ENCODE data around the gene TMEM59.
"Not testable (repeated sequence)": the region's sequence is repeated elsewhere in the genome, so short reads cannot be mapped to it uniquely, and the experiment has no call there.

Gene TMEM59

DNA sequence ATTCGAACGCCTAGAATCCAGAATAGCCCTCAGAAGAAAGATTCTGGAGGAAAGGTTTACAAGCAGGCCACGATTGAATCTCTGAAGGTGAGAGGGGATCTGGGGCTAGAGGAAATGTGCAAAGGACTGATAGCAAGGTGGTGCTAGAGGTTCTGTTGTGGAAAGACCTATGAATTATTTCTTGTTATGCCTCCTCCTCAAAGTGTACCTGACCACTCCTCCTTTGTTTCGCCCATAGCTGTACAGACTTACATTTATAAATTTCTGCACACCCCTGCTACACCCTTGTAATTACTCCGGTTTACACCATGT, 1.4 kb upstream of the TMEM59 start:
- in situ Hi-C loops (cut with HindIII; ENCODE audit: low sequenced_read_pairs), result no loop called here

DNA sequence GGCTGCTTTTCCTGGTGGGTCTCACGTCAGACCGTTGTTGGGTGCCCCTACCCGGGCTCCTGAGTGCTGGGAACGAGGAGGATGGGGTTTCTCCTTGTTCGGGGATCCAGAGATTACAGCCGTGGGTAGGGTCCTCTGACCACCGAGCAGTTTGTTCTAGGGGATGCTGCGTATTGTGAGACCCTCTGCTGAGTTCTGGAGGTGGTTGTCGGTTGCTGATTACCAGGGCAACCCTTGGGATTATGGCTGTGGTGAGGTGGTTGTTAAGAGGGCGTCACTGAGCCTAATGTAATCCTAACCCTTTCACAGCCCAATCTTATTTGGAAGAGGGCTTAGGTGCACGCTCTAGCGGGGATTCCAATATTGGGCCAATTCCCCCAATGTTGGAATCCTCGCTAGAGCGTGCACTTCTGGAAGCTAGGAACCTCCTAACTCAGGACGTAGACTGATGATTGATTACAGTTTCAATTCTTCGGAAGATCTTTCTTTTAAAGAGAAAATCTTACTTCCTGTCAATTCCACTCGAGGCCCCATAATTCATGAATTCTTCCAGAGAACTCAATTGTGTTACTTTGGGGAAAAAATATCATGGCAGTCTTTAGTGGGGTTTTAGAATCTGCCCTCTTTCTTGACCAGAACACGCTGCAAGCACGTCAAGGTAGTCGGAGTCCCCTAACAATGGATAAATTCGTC, 887 bp upstream of the TMEM59 start:
- in situ Hi-C loops (cut with HindIII; ENCODE audit: low sequenced_read_pairs), result no loop called here

DNA sequence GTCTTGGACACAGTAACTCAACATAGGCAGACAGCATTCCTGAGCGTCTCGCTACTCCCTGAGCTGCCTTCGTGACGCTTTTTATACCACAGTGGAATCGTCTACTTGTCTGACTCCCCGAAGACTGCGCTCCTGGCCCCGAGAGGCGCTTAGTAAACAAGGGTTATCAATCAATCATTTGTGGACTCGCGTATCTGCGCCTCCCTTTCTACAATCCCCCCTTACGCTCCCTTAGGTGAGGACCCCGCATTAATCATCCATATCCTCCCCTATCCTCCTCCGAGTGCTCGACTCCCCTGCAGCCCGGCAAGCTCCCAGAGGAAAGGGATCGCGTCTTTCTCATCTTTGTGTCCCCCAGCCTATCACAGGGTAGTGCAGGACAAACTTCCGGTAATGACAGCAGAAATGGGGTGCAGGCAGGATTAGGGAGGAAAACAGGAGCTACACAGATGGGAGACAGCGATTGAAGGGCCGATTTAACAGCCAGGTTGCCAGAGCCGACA, 522 bp downstream of the TMEM59 start:
- in situ Hi-C loops (cut with HindIII; ENCODE audit: low sequenced_read_pairs), result no loop called here

DNA sequence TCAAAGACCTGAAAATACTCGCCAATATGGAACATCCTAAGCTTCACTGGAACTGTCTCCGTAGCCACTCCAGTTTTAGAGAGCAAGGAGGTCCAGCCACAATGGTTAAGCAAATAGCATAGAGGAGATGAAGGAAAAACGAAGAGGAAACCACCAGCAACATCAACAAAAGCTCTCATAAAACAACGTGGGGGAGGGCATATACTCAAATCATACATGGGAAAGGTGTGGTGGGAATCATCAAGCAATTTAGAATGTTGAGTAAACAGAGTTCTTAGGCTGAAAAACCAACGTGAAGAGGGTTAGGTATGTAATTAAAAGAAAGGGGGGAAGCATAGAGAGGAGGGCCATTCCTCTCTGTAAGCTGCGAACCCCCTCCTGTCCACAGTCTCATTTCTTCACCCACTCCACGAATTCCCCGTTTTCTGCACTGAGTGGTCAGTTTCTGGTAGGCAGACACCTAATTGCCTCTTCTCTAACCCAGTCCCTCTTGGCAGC, 1.0 kb downstream of the TMEM59 start:
- in situ Hi-C loops (cut with HindIII; ENCODE audit: low sequenced_read_pairs), result no loop called here

DNA sequence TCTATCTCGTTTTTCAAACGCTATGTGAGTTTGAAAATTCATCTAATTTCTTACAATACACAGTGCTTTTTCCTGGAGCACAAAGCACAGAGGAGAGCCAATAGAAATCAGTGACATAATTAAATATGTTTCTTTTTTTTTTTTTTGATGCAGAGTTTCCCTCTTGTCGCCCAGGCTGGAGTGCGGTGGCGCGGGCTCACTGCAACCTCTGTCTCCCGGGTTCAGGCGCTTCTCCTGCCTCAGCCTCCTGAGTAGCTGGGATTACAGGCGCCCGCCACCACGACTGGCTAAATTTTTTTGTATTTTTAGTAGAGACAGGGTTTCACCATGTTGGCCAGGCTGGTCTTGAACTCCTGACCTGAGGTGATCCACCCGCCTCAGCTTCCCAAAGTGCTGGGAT, 2.6 kb downstream of the TMEM59 start:
- in situ Hi-C loops (cut with HindIII; ENCODE audit: low sequenced_read_pairs), result not testable (repeated sequence)

DNA sequence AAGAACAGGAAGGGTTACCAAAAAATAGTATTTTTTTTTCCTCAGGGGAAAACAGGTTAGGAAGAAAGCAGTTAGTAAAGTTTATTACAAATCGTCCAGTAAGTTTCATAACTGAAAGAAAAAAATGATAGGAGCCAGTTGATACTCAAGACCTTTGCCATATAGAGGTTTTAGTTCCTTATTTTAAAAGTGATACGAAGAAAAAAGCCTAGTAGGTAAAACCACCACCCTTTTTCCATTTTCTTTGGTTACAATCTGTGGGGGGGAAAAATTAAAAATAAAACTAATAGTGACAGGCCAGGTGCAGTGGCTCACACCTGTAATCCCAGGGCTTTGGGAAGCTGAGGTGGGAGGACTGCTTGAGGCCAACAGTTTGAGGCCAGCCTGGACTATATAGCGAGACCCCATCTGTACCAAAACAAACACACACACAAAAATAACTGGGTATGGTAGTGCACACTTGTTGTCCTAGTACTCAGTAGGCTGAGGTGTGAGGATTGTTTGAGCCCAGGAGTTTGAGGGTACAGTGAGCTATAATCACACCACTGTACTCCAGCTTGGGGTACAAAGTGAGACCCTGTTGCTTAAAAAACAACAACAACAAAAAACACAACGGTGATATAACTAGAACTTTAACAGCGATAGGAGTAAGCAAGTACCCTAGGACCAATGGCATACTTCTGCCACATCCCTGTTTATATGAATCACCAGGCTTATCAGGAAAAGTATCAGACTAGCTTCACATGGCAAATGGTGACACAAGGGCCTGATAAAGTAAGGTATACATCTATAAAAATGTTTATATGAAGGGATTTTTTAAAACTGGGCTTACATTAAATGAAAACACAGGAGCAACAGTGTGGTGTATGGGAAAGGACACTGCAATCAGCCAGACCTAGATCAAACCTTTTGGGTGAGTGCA, 5.4 kb downstream of the TMEM59 start:
- in situ Hi-C loops (cut with HindIII; ENCODE audit: low sequenced_read_pairs), result no loop called here

DNA sequence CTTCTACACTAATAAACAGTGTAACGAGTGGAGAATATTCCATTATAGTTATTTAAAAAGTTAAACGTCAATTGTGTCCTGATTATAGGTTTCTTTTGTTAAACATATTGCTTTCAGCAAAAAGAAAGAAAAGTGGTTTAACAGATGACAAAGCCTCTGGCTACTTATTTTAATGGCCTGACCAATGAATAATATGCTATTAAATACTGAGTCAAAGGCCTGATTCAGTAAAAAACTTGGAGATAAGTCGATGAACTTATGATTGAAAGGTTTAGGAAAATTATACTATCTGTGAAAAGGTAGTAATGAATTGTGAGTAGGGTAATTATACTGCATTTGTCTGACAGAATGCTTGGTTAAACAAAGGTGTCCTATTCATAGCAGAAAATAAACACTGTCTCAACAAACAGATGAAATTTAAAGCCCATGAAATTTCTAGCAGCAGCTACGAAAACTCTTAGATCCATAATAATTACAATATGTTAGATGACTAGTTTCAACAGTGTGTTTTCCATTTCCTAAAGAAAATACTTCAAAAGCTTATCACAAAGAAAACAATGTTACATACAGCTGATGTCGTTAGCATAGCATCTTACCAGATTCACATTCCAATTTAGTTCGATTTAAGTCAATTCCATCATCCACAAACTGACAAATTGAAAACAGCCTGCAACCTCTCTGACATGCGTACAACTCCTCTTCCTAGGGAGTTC, 6.2 kb downstream of the TMEM59 start:
- in situ Hi-C loops (cut with HindIII; ENCODE audit: low sequenced_read_pairs), result no loop called here

DNA sequence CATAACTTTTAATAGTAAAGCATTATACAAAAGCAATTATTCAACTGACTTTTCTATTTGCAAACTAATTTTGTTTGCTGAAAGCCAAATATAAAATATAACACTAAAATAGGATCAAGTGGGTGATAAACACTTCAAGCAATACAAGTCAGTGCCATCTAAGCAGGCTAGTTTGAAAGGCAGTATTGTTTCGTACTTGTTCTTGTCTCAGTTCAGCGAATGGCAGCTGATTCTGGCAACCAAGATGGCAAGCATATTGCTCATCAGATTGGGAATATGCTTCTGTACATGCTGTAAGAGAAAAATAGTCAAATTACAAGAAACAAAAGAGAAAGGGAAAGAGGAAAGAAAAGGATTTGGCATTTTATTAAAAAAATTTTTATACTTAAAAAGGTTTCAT, 7.5 kb downstream of the TMEM59 start:
- in situ Hi-C loops (cut with HindIII; ENCODE audit: low sequenced_read_pairs), result no loop called here

DNA sequence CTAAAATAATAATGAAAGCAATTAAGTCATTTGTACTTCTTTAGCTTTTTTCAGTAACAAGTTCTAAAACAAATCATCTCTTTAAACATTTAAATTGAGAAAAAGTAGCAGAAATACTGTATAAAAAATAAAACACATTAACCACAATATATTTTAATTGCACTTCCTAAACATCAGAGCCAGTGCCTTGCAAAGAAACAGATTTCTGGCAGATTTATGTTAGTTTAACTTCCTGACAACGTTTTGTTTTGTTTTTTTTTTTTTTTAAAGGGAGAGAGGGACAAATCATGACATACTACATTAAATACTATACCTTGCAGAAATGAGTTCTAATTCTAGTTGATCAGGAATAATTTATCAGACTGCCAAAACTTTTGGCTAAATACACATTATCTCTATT, 11.2 kb downstream of the TMEM59 start:
- in situ Hi-C loops (cut with HindIII; ENCODE audit: low sequenced_read_pairs), result loop anchor here (5.0 kb wide), 1 partner anchor 50 kb away; no protein-coding TSS in a partner anchor

DNA sequence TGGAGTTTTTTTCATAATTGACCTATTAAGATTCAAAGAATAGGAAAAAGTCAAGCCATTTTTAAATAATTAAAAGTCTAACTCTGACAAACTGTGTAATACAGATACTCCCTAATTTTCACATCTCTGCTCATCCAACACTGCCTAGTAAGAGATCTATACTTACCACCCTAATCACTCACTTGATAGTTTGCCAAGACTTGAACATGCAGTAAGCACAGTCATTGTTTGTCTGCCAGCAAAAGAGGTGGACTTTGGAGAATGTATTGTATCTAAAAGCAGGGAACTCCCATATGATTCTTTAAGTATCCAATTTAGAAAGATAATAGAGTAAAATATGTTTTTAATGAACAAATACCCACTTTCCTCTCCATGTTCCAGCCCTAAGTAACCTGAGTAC, 15.5 kb downstream of the TMEM59 start:
- in situ Hi-C loops (cut with HindIII; ENCODE audit: low sequenced_read_pairs), result no loop called here

DNA sequence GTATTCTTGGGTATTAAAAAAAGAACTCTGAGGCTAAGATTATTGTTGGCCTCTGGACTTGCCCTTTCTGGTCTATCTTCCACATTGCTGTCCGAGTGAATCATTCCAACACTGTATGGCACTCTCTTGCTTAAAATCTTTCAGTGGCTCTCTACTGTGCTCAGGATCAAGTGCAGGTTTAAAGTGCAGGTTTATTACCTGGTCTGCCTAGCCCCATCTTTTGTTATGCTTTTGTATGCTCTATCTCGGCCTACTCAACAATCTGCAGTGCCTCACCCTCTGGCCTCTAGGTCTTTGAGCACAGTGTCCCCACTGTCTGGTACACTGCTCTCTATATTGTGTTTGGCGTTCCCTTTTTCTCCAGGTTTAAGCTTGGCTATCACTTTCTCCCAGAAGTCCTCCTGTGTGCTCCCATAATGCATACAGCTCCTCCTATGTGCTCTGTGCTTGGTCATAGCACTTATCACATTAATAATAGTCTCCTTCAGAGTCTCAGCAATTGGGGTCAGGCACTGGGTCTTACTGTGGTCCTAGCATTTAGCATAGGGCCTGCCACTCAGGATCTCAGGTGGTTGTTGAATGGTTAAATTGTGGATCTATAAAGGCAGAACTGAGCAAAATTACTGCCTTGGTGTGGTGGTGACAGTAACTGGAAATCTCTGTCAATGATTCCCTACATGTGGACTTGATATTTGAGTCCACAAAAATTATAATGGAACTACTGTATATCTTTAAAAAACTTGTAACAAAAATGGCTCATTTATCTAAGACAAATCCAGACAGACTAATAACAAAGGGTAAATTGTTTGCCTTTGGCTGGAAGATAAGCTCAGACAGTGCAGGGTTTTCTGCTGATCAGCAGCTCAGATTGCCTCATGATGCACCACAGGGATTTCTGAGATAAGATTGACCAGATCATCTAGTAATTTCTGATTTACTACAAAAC, 24.4 kb downstream of the TMEM59 start:
- in situ Hi-C loops (cut with HindIII; ENCODE audit: low sequenced_read_pairs), result no loop called here

DNA sequence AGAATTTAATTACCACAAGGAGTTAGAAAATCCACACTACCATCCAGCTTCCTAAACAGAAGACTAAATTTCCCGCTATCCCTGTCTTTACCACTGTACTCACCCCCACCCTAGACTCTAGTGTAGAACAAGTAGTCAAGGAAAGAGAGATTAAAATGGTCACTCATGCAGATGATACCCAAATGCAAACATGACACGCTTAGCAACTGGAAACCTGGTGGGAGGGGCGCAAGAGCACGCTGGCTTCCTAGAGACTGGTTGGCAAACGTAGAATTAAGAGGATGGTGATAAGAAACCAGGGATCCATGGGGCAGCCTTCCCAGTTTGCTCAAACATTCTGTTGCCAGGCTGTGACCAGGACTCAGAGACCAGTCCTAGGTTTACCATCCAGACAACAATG, 25.2 kb downstream of the TMEM59 start:
- in situ Hi-C loops (cut with HindIII; ENCODE audit: low sequenced_read_pairs), result no loop called here

DNA sequence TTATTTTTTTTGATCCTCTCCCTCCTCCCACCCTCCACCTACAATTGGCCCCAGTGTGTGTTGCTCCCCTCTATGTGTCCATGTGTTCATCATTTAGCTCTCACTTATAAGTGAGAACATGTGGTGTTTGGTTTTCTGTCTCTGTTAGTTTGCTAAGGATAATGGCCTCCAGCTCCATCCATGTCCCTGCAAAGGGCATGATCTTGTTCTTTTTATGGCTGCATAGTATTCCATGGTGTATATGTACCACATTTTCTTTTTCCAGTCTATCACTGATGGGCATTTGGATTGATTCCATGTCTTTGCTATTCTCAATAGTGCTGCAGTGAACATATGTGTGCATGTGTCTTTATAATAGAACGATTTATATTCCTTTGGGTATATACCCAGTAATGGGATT, 28.2 kb downstream of the TMEM59 start:
- in situ Hi-C loops (cut with HindIII; ENCODE audit: low sequenced_read_pairs), result not testable (repeated sequence)

DNA sequence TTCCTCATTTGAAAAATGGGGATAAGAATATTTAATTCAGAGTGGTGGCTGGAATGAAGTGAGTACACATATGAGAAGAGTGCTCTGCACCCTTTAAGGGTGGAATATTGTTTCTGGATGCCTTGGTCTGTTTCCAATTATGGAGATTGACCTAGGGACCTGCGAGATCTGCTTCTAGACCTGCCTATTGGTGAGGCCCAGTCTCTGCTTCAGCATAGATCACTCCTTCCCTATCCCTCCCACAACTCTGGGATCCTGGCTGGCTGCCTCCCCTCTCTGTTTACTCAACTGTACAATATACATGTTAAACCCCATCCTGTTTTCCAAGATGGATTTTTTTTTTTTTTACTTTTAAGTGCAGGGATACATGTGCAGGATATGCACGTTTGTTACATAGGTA, 28.6 kb downstream of the TMEM59 start:
- in situ Hi-C loops (cut with HindIII; ENCODE audit: low sequenced_read_pairs), result no loop called here

DNA sequence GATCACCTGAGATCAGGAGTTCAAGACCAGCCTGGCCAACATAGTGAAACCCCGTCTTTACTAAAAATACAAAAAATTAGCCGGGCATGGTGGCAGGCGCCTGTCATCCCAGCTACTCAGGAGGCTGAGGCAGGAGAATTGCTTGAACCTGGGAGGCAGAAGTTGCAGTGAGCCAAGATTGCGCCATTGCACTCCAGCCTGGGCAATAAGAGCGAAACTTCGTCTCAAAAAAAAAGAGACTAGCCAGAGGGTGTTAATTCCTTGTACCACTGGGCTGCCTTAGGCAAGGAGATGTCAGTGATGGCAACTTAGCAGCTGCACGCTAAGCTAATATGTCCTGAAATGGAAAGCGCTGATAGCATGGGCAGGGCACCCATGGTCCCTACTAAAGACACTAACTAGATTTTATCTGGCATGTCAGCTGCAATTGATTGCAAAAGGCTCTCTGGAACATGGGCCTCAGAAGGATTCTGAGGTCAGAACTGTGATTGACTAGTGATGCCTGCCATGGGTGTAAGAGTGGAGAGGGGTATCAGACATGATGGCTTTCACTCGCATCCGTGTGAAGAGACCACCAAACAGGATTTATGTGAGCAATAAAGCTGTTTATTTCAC, 33.3 kb downstream of the TMEM59 start:
- in situ Hi-C loops (cut with HindIII; ENCODE audit: low sequenced_read_pairs), result not testable (repeated sequence)

DNA sequence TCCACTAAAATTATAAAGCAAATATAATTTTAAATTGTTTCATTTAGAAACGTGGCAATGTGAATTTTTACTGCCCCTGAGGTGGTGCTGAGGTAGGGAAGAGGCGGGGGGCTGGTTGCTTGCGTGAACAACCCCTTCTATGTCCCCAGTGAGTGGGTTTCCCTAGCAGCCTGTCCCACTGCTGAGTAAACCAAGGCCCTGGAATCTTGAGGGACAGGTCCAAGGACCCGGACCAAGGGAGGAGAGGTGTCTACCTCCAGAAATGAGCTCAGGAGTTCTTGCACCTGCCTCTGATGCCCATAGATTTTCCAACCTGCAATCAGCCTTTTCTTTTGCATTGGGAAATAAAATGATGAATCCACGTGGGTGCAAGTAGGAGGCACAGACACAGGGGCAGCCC, 34.4 kb downstream of the TMEM59 start:
- in situ Hi-C loops (cut with HindIII; ENCODE audit: low sequenced_read_pairs), result no loop called here

DNA sequence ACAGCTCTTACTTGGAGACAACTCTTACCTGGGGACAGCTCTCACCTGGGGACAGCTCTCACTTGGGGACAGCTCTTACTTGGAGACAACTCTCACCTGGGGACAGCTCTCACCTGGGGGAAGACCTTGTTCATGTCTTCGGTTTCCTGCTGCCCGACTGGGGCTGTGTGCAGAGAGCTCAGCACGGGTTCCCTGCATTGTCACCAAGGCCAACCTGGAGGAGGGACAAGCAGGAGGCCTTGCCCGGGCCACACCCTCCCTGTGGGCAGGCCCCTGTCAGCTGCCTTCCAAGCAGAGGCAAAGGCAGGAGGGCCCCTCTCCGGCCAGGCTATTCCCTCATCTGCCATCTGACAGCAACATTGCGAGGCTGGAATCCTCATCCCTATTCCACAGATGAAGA, 35.0 kb downstream of the TMEM59 start, which contains the start of gene LDLRAD1:
Gene LDLRAD1 (minus strand): TSS at position 208 of the 400 bp plus-strand sequence. CDS start 74 bp downstream, at position 134.
- in situ Hi-C loops (cut with HindIII; ENCODE audit: low sequenced_read_pairs), result no loop called here

DNA sequence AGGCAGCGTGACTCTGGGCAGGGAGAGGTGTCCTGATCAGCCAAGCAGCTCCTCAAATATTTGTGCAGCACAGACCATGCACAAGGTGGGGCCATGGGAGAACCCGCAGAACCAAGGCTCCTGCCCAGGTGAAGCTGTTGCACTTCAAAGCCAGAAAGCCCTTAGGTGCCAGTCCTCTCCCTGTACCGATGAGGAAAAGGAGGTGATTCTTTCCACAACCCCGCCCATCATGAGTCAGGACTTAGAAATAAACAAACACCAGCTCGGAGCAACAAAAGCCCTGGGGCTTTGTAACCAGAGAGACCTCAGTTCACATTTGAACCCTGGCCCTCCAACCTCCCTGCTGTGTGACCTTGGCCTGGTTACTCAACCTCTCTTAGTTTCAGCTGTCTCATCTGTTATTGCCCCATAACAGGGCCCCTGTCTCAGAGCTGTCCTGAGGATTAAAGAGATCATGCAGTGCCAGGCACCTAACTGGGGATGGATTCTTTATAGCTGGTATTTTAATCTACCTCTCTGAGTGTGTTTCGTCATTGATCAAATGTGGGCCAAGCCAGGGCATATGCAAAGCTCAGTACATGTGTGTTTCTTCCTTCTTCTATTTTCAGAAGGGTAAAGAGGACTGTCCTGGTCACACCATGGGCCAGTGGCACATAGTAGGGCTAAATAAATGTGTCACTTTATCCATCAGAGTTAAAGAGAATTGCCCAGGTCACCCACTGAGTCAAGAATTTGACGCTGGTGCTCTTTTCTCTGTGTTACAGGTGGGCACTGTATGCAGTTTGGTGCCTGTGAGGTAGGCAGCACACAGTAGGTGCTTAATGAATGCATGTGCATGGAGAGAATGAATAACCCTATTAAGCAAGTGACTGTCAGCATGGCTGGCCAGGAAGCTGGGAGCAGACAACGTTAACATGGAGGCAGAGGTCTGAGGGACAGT, 36.4 kb downstream of the TMEM59 start:
- in situ Hi-C loops (cut with HindIII; ENCODE audit: low sequenced_read_pairs), result no loop called here
